Measurements from ENCODE around the gene VSIG10L.
A peak's percentile ranks its signal among the peaks of the same experiment; 100 is the strongest.

VSIG10L gene

GRCh38 chr19:51341976-51342580, at the start of gene VSIG10L:
VSIG10L (minus strand) TSS chr19:51342139; CDS start chr19:51342124, 15 bp downstream.
- no peak for DNase-seq

GRCh38 chr19:51391073-51391611, 49.2 kb upstream of the VSIG10L start:
- no peak for DNase-seq

- no peak for DNase-seq
Measured at GRCh38 chr19:51389143-51389542, 47.2 kb upstream of the VSIG10L start.

- DNase-seq = no peak
Measured at GRCh38 chr19:51387924-51388389, 46.0 kb upstream of the VSIG10L start, which contains the start of gene LIM2. LIM2 (minus strand) TSS chr19:51387974; CDS start chr19:51387443, 531 bp downstream.

GRCh38 chr19:51386882-51387520, 45.1 kb upstream of the VSIG10L start:
- DNase-seq = no peak

GRCh38 chr19:51382004-51382403, 40.1 kb upstream of the VSIG10L start:
- no peak for DNase-seq

- DNase-seq = no peak
Measured at GRCh38 chr19:51380379-51380778, 38.4 kb upstream of the VSIG10L start.

GRCh38 chr19:51377422-51377821, 35.5 kb upstream of the VSIG10L start:
- no peak for DNase-seq

GRCh38 chr19:51375504-51376221, 33.7 kb upstream of the VSIG10L start:
- DNase-seq = no peak

GRCh38 chr19:51372649-51373504, 30.9 kb upstream of the VSIG10L start, which contains the start of gene NKG7:
NKG7 (minus strand) TSS chr19:51372654; CDS start chr19:51372535, 119 bp downstream.
- DNase-seq = no peak

GRCh38 chr19:51372021-51372648, 30.2 kb upstream of the VSIG10L start:
- no peak for DNase-seq

GRCh38 chr19:51371186-51371690, 29.3 kb upstream of the VSIG10L start:
- DNase-seq = no peak

GRCh38 chr19:51370230-51370629, 28.3 kb upstream of the VSIG10L start:
- no peak for DNase-seq

GRCh38 chr19:51368366-51369282, 26.7 kb upstream of the VSIG10L start, which contains the start of gene CLDND2:
CLDND2 (minus strand) TSS chr19:51369003; CDS start chr19:51368577, 426 bp downstream.
- no peak for DNase-seq

- DNase-seq = peak; percentile 87
Measured at GRCh38 chr19:51367565-51368365, 25.8 kb upstream of the VSIG10L start.

- DNase-seq = no peak
Measured at GRCh38 chr19:51367255-51367564, 25.3 kb upstream of the VSIG10L start.

- peak; percentile 95 for DNase-seq
Measured at GRCh38 chr19:51366389-51367254, 24.7 kb upstream of the VSIG10L start.

- no peak for DNase-seq
Measured at GRCh38 chr19:51365965-51366388, 24.0 kb upstream of the VSIG10L start, which contains the start of gene ETFB. ETFB (minus strand) TSS chr19:51366388; CDS start chr19:51366326, 62 bp downstream.
